ENCODE results near the gene WNT9A. TPM values are rescaled to one million over a fixed set of nuclear protein-coding genes. Genes with fewer than 3 reads are reported as not detected.

WNT9A gene
- total RNA-seq, 1 donor from 2014 or later = 13.8 TPM

- no peaks in the 10 kb centered on the region for H3K4me1 Mint-ChIP-seq (ENCODE audit: low read depth, unreplicated experiment)
- no peak overlapping the region for H3K4me3 Mint-ChIP-seq (ENCODE audit: unreplicated experiment)
- H3K27me3 Mint-ChIP-seq (ENCODE audit: unreplicated experiment) = peaks cover 5% of the 10 kb centered on the region
- TF ChIP-seq, protein P1, sequence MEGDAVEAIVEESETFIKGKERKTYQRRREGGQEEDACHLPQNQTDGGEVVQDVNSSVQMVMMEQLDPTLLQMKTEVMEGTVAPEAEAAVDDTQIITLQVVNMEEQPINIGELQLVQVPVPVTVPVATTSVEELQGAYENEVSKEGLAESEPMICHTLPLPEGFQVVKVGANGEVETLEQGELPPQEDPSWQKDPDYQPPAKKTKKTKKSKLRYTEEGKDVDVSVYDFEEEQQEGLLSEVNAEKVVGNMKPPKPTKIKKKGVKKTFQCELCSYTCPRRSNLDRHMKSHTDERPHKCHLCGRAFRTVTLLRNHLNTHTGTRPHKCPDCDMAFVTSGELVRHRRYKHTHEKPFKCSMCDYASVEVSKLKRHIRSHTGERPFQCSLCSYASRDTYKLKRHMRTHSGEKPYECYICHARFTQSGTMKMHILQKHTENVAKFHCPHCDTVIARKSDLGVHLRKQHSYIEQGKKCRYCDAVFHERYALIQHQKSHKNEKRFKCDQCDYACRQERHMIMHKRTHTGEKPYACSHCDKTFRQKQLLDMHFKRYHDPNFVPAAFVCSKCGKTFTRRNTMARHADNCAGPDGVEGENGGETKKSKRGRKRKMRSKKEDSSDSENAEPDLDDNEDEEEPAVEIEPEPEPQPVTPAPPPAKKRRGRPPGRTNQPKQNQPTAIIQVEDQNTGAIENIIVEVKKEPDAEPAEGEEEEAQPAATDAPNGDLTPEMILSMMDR (IDR thresholded peaks at IDR 0.05; ENCODE audit: partially characterized antibody, unreplicated experiment) = no peak
- H3K36me3 Mint-ChIP-seq (ENCODE audit: unreplicated experiment) = no peaks in the 10 kb centered on the region
- H3K27ac Mint-ChIP-seq (ENCODE audit: unreplicated experiment) = no peak overlapping the region
- peak; percentile 11 for DNase-seq
- H3K9me3 Mint-ChIP-seq (ENCODE audit: unreplicated experiment) = peaks cover 6% of the 10 kb centered on the region
These were observed 50.7 kb downstream of the WNT9A start for GRCh38 chr1:227896710-227897655.

GRCh38 chr1:227895828-227896685 is 51.7 kb downstream of the WNT9A start:
- Mint-ChIP-seq H3K4me3 (ENCODE audit: unreplicated experiment) (no peak overlapping the region), H3K9me3 (ENCODE audit: unreplicated experiment) (peaks cover 6% of the 10 kb centered on the region), H3K36me3 (ENCODE audit: unreplicated experiment) (no peaks in the 10 kb centered on the region), H3K27me3 (ENCODE audit: unreplicated experiment) (peaks cover 5% of the 10 kb centered on the region), H3K4me1 (ENCODE audit: low read depth, unreplicated experiment) (no peaks in the 10 kb centered on the region), H3K27ac (ENCODE audit: unreplicated experiment) (no peak overlapping the region)
- peak; percentile 22 for DNase-seq
- TF ChIP-seq, protein P1 (IDR thresholded peaks at IDR 0.05; ENCODE audit: partially characterized antibody, unreplicated experiment) = no peak

- no peak for DNase-seq
- Mint-ChIP-seq H3K27ac (ENCODE audit: unreplicated experiment) (no peak overlapping the region), H3K36me3 (ENCODE audit: unreplicated experiment) (no peaks in the 10 kb centered on the region), H3K9me3 (ENCODE audit: unreplicated experiment) (peaks cover 3% of the 10 kb centered on the region), H3K4me3 (ENCODE audit: unreplicated experiment) (no peak overlapping the region), H3K27me3 (ENCODE audit: unreplicated experiment) (peaks cover 5% of the 10 kb centered on the region), H3K4me1 (ENCODE audit: low read depth, unreplicated experiment) (no peaks in the 10 kb centered on the region)
- TF ChIP-seq, protein P1 (IDR thresholded peaks at IDR 0.05; ENCODE audit: partially characterized antibody, unreplicated experiment) = no peak
These were observed 52.8 kb downstream of the WNT9A start for GRCh38 chr1:227894831-227895451.

GRCh38 chr1:227893949-227894721 is 53.6 kb downstream of the WNT9A start:
- H3K4me1 Mint-ChIP-seq (ENCODE audit: low read depth, unreplicated experiment) = no peaks in the 10 kb centered on the region
- no peak overlapping the region for H3K4me3 Mint-ChIP-seq (ENCODE audit: unreplicated experiment)
- H3K27me3 Mint-ChIP-seq (ENCODE audit: unreplicated experiment) = peaks cover 1% of the 10 kb centered on the region
- DNase-seq = no peak
- no peaks in the 10 kb centered on the region for H3K36me3 Mint-ChIP-seq (ENCODE audit: unreplicated experiment)
- H3K27ac Mint-ChIP-seq (ENCODE audit: unreplicated experiment) = no peak overlapping the region
- peaks cover 2% of the 10 kb centered on the region for H3K9me3 Mint-ChIP-seq (ENCODE audit: unreplicated experiment)
- TF ChIP-seq, protein P1 (IDR thresholded peaks at IDR 0.05; ENCODE audit: partially characterized antibody, unreplicated experiment) = no peak

Data from glutamatergic neuron (in vitro differentiated cells).